HG02588 (cell line): ENCODE results near the gene LAMA2.
"Not testable (repeated sequence)": the region's sequence is repeated elsewhere in the genome, so short reads cannot be mapped to it uniquely, and the experiment has no call there.

ENCODE experiments used
- ATAC-seq: cut with Tn5 transposase; IDR thresholded peaks from one replicate; pipeline ENCODE4 v1.9.1; 2021; ENCODE audit warnings: mild to moderate bottlenecking, moderate library complexity; ENCODE audit not compliant: unreplicated experiment

The LAMA2 gene

DNA sequence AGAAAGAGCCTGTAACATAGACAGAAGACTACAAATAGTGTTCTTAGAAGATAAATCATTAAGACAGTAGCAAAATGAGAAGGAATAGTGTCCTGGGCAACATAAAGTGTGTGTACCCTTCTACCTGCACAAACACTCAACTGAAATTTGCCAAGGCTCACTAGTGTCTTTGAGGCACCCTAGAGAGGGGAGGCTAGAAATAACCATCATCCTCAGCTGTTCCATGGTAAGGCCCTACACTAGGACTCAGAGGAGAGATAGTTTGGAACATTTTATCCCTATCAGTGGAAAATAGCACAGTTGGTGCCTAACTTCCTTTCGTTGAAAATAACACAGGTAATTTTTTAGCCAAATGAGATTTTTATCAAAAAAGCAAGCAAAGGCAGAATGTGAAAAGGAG lies 230.7 kb downstream of the LAMA2 start:
- no peak for ATAC-seq

DNA sequence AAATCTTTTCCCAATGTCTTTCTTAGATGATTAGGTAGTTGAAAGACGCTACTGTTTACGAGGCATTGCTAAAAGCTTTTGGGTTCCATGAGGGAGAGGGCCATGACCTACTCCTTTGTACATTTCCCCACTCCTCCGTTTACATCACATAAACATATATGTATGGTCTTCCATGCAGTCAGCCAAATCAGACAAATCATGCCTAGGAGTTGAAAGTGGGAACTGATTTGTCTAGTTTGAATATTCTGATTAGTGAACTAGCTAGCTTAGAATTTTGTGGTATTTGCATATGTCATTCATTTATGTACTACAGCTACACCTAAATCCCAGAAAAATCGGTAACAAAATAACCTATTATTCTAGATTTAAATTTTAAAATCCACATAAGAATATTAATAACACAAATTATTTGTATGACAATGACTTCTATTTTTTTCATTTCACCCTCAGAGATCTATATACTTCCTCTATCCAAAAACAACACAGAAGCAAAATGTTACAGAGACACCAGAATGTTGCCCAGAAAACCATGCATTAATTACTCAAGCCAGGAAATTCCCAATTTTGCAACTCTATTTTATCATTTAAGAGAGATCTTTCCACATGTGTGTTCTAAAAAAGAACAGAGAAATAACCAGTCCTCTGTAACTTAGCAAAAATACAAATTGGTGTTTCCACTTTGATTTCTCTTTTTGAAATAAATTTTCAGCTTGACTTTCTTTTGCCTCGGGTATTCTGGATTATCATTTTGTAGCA lies 231.9 kb downstream of the LAMA2 start:
- no peak for ATAC-seq

GRCh38 chr6:129115471-129115870 lies 232.5 kb downstream of the LAMA2 start:
- ATAC-seq, result no peak

DNA sequence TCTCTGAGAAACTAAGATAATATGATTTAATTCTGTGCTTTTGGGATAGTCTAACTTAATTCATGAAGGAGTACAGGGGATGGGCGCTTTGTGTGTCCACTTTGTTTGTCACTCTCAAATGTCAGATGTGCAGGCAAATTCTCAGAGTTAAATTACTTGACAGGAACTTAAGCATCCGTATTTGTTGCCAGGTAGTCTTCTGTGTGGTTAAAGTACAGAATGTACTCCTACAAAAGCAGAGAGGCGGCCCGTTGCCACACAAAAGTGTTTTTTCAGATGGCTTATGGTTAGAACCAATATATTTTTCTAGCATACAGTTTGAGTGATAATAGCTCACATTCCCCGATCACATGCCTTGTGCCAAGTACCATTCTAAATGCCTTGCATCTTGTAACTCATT lies 234.4 kb downstream of the LAMA2 start:
- no peak for ATAC-seq

- no peak for ATAC-seq
Observed at GRCh38 chr6:129120856-129121638, 238.1 kb downstream of the LAMA2 start.

DNA sequence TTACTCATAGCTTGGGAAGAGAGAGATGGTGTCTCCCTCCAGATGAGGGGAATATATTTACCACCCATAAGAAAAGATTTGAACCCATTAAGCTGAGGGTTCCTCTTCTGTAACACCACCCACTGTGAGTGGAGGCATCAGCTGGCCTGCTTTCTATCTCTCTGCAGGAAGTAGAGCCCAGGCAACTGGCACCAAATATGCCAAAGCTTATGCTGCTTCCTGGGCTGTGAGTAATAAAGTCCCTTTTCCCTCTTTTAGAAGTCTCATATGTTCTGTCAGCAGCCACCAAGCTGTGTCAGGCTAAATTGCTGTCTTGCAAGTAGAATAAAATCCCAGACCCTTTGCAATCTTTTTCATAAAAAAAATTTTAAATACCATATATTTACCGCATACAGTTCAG lies 241.4 kb downstream of the LAMA2 start:
- ATAC-seq, result no peak

DNA sequence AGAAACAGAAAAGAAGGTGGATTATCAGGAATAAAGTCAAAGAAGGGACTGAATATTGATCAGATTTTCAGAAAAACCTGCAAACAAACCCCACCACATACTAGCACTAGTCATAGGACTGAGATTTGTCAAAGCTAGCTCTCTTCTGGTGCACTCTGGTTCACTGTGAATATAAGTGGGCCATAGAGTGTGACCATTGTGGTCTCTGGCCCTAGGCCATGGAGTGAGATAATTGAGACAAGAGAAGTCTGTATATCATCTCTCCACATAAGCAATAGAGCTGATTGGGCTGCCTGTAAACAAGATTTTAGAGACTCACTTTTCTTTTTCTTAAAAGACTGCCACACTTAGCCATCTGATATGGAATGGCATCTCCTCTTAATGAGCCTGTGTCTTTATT lies 247.2 kb downstream of the LAMA2 start:
- no peak for ATAC-seq

- no peak for ATAC-seq
Observed at GRCh38 chr6:129130959-129131681, 248.2 kb downstream of the LAMA2 start.

DNA sequence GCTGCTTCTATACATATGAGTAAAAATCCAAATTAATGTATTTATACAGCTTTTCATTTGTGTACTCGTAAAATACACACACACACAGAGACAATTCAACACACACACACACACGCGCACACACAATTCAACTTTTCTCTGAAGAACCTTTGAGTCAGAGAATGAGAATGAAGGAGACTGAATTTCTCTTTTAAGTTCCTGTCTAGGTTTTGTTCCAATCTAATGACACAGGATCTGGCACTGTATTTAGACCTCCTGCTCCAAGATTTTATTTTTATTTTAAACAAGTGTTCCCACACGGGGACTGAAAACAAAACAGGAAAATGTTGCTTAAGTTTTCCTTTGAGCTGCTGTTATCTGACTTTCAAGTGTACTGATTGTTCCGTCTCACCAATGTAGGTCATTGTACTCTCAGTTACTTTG lies 250.8 kb downstream of the LAMA2 start:
- no peak for ATAC-seq

- no peak for ATAC-seq
Observed at GRCh38 chr6:129134535-129134934, 251.6 kb downstream of the LAMA2 start.

DNA sequence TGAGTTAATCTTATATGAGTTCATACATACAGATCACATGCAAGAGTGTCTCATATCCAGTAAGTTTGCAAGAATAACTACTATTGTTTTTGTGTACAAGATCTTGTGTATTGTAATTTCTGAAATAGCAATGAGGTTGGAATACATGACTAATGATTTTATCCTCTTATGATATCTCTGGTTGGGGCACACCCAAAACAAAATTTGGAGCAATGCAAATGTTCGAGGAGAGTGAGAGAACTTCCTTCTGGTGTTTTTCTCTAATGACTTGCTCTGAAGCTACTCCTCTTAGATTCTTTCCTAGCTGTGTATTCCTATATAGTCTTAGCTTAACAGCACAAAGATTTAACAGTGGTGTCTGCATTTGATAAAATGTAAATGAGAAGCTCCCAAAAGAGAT lies 252.5 kb downstream of the LAMA2 start:
- ATAC-seq, result no peak

DNA sequence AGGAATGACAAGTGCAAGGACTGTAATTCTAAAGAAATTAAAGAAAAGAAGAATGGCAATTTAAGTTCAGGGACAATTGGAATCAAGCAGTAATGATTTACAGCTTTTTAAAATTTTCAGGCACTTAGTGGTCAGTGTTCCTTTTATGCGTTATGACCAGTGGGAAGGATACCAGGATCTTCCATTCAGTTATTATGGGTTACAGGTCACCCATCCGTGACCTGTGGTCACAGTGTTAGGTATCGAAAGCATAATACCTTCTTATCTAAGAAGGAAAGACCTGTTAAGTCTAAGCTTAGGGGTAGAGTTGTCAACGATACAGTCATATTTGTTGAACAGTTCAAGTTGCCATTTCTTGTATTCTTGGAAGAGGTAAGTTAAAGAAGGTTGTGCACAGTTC lies 253.8 kb downstream of the LAMA2 start:
- no peak for ATAC-seq

- no peak for ATAC-seq
Observed at GRCh38 chr6:129138739-129139405, 255.9 kb downstream of the LAMA2 start.

GRCh38 chr6:129140526-129140925 lies 257.6 kb downstream of the LAMA2 start:
- no peak for ATAC-seq

DNA sequence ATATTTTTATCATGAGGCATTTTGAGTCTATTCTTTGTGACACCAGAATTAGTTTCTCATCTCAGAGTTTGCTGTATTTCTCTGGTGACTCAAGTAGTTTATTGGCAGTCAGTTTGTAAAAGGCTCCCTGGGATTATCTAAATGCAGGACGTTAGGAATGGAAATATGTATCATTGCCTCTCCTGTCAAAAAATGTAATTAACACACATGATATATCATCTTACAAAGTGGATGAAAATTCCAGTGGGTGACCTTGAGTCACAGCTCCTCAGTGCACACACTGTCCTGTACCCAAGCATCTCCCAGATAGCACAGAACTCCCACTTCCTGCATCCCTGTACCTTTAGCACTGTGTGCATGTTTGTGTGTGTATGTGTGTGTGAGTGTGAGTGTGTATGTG lies 258.6 kb downstream of the LAMA2 start:
- no peak for ATAC-seq

- no peak for ATAC-seq
Observed at GRCh38 chr6:129146902-129147301, 264.0 kb downstream of the LAMA2 start.

DNA sequence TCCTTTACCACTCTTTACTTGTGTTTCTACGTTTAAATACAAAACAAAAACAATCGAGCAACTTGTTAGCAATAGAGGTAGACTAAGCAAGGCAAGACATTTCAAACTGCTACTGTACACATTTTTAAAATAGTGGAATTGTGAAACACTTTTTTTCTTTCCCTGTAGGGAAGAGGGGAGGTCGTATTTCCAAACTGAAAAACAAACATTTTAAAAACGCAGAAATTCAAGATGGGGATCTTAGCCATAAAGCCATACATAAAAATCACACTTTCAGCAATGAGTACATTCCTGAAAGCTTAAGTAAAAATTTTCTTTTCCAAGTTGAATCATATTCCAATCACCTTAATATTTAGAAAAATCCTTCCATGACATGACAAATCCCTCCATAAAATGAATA lies 267.6 kb downstream of the LAMA2 start:
- ATAC-seq, result no peak

GRCh38 chr6:129153257-129153656 lies 270.3 kb downstream of the LAMA2 start:
- ATAC-seq, result no peak

DNA sequence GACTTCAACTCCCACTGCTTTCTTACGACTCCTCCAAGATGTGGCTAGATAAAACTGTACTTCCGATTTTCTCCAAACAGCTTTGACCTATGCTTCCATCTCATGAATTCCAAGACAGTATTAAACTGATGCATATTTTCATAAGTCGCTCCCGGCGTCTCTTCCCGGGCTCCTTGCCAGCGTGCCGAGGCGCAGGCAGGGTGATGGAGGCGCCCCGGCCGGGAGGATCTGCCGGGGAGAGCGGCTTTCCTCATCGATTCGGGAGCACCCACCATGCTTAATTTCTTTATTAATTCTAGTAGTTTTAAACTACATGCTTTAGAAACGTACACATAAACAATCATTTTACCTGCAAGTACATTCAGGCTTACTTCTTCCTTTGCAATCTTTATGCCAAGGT lies 276.3 kb downstream of the LAMA2 start:
- not testable (repeated sequence) for ATAC-seq

DNA sequence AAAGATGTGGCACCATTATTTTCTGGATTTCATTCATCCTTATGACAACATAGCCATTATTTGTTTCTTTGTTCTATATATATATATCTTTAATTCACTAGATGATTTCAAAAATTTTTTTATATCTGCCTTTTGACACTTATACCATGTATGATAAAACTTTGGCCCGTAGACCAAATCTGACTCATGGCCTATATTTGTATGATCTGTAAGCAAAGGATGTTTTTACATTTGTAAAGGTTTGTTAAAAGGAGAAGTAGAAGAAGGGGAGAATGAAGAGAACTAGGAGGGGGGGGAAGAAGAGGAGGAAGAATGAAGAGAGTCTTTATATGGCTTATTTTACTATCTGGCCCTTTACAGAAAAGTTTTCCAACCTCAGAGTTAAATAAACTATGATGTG lies 279.7 kb downstream of the LAMA2 start:
- ATAC-seq, result no peak

DNA sequence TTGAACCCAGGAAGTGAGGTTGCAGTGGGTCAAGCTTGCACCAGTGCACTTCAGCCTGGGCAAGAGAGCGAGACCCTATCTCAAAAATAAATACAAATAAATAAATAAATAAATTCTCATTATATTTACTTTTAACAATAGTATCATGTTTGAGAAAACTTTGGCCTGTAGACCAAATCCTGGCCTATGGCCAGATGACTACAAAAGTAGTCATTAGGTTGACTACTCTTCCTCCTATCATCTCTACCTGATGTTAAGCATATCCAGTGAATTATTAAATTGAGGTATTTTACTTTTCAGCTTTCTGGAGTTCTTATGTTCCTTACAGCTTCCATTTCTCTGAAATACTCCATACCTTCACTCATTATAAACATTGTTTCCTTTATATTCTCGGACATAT lies 280.6 kb downstream of the LAMA2 start:
- ATAC-seq, result no peak
